Measurements from ENCODE around the gene PDXP. TPM values are rescaled to one million over a fixed set of nuclear protein-coding genes. Genes with fewer than 3 reads are reported as not detected.

The PDXP gene
- total and polyA plus RNA-seq, 4 donors = 23.4 to 42.2 (median 28.5) TPM

DNA sequence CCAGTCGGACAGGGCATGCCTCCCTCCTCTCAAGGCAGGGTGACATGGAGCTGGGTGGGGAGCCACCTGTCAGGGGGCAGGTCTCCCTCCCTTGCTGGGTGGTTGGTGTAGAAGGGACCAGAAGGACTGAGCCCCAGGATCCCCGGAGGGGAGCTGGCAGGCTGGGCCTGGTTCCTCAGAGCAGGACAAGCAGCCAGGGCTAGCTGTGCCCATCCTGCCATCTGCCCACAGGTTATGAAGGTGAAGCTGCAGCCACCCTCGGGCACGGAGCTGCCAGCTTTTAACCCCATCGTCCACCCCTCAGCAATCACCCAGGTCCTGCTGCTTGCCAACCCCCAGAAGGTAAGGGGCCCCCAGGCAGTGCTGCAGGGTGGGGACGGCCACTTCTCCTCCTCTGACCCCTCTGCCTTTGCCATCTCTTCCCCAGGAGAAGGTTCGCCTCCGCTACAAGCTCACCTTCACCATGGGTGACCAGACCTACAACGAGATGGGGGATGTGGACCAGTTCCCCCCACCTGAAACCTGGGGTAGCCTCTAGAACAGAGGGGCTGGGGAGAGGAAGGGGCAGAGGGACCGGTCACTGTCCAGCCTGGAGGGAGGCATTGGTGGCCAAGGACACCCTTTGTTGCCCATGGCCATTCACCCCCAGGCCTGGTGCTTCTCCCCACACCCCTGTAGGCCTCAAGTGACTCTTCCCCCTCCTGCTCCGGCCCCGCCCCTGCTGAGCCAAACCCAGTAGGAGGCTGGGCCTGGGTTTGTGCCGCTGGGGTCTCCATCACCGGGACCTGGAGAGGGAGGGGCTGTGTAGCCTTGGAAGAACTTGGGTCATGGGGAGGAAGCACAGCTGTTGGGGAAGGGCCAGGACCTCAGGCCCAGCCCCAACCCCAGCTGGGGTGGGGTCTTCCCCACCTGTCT is 26.1 kb upstream of the PDXP start (continued):
- TF ChIP-seq HNF4G (IDR thresholded peaks at IDR 0.05) (no peak), TAF1 (conservative IDR thresholded peaks at IDR 0.05) (no peak), YY1 (IDR thresholded peaks at IDR 0.05) (no peak), JUND (IDR thresholded peaks at IDR 0.05) (no peak)

GRCh38 chr22:37633089-37633624 is 25.4 kb upstream of the PDXP start:
- H3K27ac ChIP-seq (ENCODE audit: low read depth in 1 of 2, low read length in 2 of 2) = peak overlapping the region; percentile 80 to 84
- WGBS = 66% methylated on average over 11 of the region's 11 CpGs

More at GRCh38 chr22:37633089-37633624, 25.4 kb upstream of the PDXP start:
- Histone ChIP-seq H3K36me3 (ENCODE audit: control insufficient read depth in 4 of 4, insufficient read depth in 3 of 4, low read depth in 1 of 4, low read length in 3 of 4) (peaks cover 0 to 10% (median 3%) of the 10 kb centered on the region in 4 donors), H3K27me3 (ENCODE audit: control insufficient read depth in 4 of 4, insufficient read depth in 4 of 4, low read length in 3 of 4) (no peaks in the 10 kb centered on the region), H3K9ac (ENCODE audit: low read depth in 1 of 2, low read length in 2 of 2) (no peak overlapping the region), H3K9me3 (ENCODE audit: control insufficient read depth in 4 of 4, low read length in 3 of 4) (no peaks in the 10 kb centered on the region), H3K4me1 (ENCODE audit: control insufficient read depth in 4 of 4, insufficient read depth in 4 of 4, low read length in 3 of 4) (peaks cover 7 to 49% (median 36%) of the 10 kb centered on the region in 4 donors), H3K4me3 (ENCODE audit: low read depth in 1 of 3, low read length in 3 of 3) (no peak overlapping the region)
- TF ChIP-seq SP1 (IDR thresholded peaks at IDR 0.05) = no peak
- TF ChIP-seq CTCF (IDR thresholded peaks at IDR 0.05; ENCODE audit: low read depth, low read length, missing input control) = no peak
- TF ChIP-seq RXRA (IDR thresholded peaks at IDR 0.05) = no peak
- TF ChIP-seq, protein P1, sequence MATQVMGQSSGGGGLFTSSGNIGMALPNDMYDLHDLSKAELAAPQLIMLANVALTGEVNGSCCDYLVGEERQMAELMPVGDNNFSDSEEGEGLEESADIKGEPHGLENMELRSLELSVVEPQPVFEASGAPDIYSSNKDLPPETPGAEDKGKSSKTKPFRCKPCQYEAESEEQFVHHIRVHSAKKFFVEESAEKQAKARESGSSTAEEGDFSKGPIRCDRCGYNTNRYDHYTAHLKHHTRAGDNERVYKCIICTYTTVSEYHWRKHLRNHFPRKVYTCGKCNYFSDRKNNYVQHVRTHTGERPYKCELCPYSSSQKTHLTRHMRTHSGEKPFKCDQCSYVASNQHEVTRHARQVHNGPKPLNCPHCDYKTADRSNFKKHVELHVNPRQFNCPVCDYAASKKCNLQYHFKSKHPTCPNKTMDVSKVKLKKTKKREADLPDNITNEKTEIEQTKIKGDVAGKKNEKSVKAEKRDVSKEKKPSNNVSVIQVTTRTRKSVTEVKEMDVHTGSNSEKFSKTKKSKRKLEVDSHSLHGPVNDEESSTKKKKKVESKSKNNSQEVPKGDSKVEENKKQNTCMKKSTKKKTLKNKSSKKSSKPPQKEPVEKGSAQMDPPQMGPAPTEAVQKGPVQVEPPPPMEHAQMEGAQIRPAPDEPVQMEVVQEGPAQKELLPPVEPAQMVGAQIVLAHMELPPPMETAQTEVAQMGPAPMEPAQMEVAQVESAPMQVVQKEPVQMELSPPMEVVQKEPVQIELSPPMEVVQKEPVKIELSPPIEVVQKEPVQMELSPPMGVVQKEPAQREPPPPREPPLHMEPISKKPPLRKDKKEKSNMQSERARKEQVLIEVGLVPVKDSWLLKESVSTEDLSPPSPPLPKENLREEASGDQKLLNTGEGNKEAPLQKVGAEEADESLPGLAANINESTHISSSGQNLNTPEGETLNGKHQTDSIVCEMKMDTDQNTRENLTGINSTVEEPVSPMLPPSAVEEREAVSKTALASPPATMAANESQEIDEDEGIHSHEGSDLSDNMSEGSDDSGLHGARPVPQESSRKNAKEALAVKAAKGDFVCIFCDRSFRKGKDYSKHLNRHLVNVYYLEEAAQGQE (IDR thresholded peaks at IDR 0.05) = no peak
- DNase-seq (ENCODE audit: low spot score) = no peak

All from liver (tissue), 9 donors.